PC-3 (cell line): ENCODE results near the gene STARD5. TPM values are rescaled to one million over a fixed set of nuclear protein-coding genes. Genes with fewer than 3 reads are reported as not detected.

Experiments
- ATAC-seq: fragments of 200-7000 bp; cut with Tn5 transposase; 2 replicates; pipeline ENCODE4 v1.9.1; 2020; ENCODE audit warnings: mild to moderate bottlenecking, moderate library complexity
- BruUV-seq: library from RNA; stranded (reverse); fragments of 400-500 nt; replicated peaks from 2 replicates; lab custom pipeline; 2021; lab: Mats Ljungman, UMichigan
- CTCF ChIA-PET: fragments of 300-600 bp; sonication (Branson Sonifier 250); formaldehyde crosslinking; loops from one replicate; lab custom pipeline; 2022; ENCODE audit warnings: antibody characterized with exemption; lab: Charles Lee
- POLR2A ChIA-PET: fragments of 300-600 bp; sonication (Branson Sonifier 250); formaldehyde crosslinking; loops from one replicate; lab custom pipeline; 2022; ENCODE audit warnings: antibody characterized with exemption; ENCODE audit not compliant: unreplicated experiment; lab: Charles Lee
- DNase-seq: peaks from one replicate; pipeline ENCODE4 v3.0.0-alpha.2; 2015
- H2AFZ ChIP-seq: fragments of 300-600 bp; sonication (generic); 2 replicates; pipeline ENCODE4 v1.6.0; 2016; ENCODE audit warnings: antibody characterized with exemption, low read length
- H3F3A ChIP-seq: fragments of 300-600 bp; sonication (generic); one replicate; pipeline ENCODE4 v1.6.0; 2017; ENCODE audit warnings: antibody characterized with exemption, low read length, control low read depth, mild to moderate bottlenecking; ENCODE audit not compliant: unreplicated experiment
- H3K27ac ChIP-seq: fragments of 300-600 bp; sonication (generic); 2 replicates; pipeline ENCODE4 v1.5.1; 2016; ENCODE audit warnings: mild to moderate bottlenecking, low read length
- H3K27me3 ChIP-seq: fragments of 300-600 bp; sonication (generic); 2 replicates; pipeline ENCODE4 v1.6.1; 2016; ENCODE audit warnings: low read length, mixed read lengths
- H3K36me3 ChIP-seq: fragments of 300-600 bp; sonication (generic); 2 replicates; pipeline ENCODE4 v1.6.1; 2016; ENCODE audit warnings: low read depth, mixed run types, low read length, mixed read lengths
- H3K4me1 ChIP-seq: fragments of 300-600 bp; sonication (generic); 2 replicates; pipeline ENCODE4 v1.5.1; 2016; ENCODE audit warnings: low read length; ENCODE audit not compliant: insufficient read depth
- H3K4me2 ChIP-seq: fragments of 300-600 bp; sonication (generic); 2 replicates; pipeline ENCODE4 v1.6.0; 2016; ENCODE audit warnings: low read length
- H3K4me3 ChIP-seq: fragments of 300-600 bp; sonication (generic); 2 replicates; pipeline ENCODE4 v1.5.1; 2016; ENCODE audit warnings: mild to moderate bottlenecking, low read length, mixed read lengths
- H3K79me2 ChIP-seq: fragments of 300-600 bp; sonication (generic); 2 replicates; pipeline ENCODE4 v1.6.1; 2017; ENCODE audit warnings: low read length, mixed read lengths
- H3K9ac ChIP-seq: fragments of 300-600 bp; sonication (generic); 2 replicates; pipeline ENCODE4 v1.6.0; 2016; ENCODE audit warnings: mild to moderate bottlenecking, low read length
- H3K9me2 ChIP-seq: fragments of 300-600 bp; sonication (generic); replicated peaks from 2 replicates; pipeline ENCODE4 v1.6.1; 2016; ENCODE audit warnings: mixed run types, low read length, mixed read lengths
- H3K9me3 ChIP-seq: fragments of 300-600 bp; sonication (generic); 2 replicates; pipeline ENCODE4 v1.6.1; 2016; ENCODE audit warnings: low read length, mixed read lengths
- H4K20me1 ChIP-seq: fragments of 300-600 bp; sonication (generic); 2 replicates; pipeline ENCODE4 v1.6.1; 2016; ENCODE audit warnings: low read length, mixed read lengths
- CTCF ChIP-seq: fragments of 300-600 bp; sonication (generic); conservative IDR thresholded peaks from 2 replicates; pipeline ENCODE4 v1.5.1; 2017; ENCODE audit warnings: antibody characterized with exemption, low read depth, mild to moderate bottlenecking, low read length
- EZH2 ChIP-seq: fragments of 300-600 bp; sonication (generic); IDR thresholded peaks from one replicate; pipeline ENCODE4 v1.6.1; 2017; ENCODE audit warnings: antibody characterized with exemption, mild to moderate bottlenecking, low read length; ENCODE audit not compliant: unreplicated experiment
- EZH2phosphoT487 ChIP-seq: fragments of 300-600 bp; sonication (generic); IDR thresholded peaks from 2 replicates; pipeline ENCODE4 v1.6.1; 2018; ENCODE audit warnings: mild to moderate bottlenecking, antibody characterized with exemption, low read length, borderline replicate concordance
- intact Hi-C: fragments of 100-400 bp; cut with micrococcal nuclease; formaldehyde crosslinking; loops from 2 replicates; pipeline ENCODE4 v1.9.0; 2023
- total RNA-seq: library from RNA; depleted of rRNA; stranded (reverse); fragments of >200 nt; gene quantifications from 2 replicates; pipeline ENCODE4 v1.2.3, GENCODE V29; 2014

Gene STARD5
- total RNA-seq, 1 experiment from 2014 or later = 5.9 TPM

- H2AFZ ChIP-seq = no peak overlapping the region
- H3K36me3 ChIP-seq = no peaks in the 10 kb centered on the region
- H3K4me1 ChIP-seq = peaks cover 22% of the 10 kb centered on the region
- no peak overlapping the region for H3K4me2 ChIP-seq
- ChIA-PET POLR2A (no interaction called here), CTCF (no interaction called here)
- intact Hi-C loops = no loop called here
- H3K9me3 ChIP-seq = no peaks in the 10 kb centered on the region
- no peak overlapping the region for H3K4me3 ChIP-seq
- DNase-seq (no peak), ATAC-seq (no peak)
- no peaks in the 10 kb centered on the region for H3F3A ChIP-seq
- H4K20me1 ChIP-seq = no peaks in the 10 kb centered on the region
- H3K27ac ChIP-seq = no peak overlapping the region
- H3K9ac ChIP-seq = no peak overlapping the region
- no peaks in the 10 kb centered on the region for H3K27me3 ChIP-seq
- no peaks in the 10 kb centered on the region for H3K9me2 ChIP-seq
- no peaks in the 10 kb centered on the region for H3K79me2 ChIP-seq
- BruUV-seq = no TSS peak
- TF ChIP-seq EZH2 = no peak
- TF ChIP-seq CTCF = no peak
- TF ChIP-seq EZH2phosphoT487 = no peak
These were observed 27.8 kb downstream of the STARD5 start for GRCh38 chr15:81296186-81296585.

- H3K4me2 ChIP-seq = no peak overlapping the region
- no peaks in the 10 kb centered on the region for H3K36me3 ChIP-seq
- no TSS peak for BruUV-seq
- no peak overlapping the region for H3K9ac ChIP-seq
- no peak for ATAC-seq
- H3K27me3 ChIP-seq = no peaks in the 10 kb centered on the region
- POLR2A ChIA-PET = no interaction called here
- no peaks in the 10 kb centered on the region for H3K9me3 ChIP-seq
- H3K9me2 ChIP-seq = no peaks in the 10 kb centered on the region
- no peaks in the 10 kb centered on the region for H3K79me2 ChIP-seq
- H3K27ac ChIP-seq = no peak overlapping the region
- no peak for DNase-seq
- CTCF ChIA-PET = no interaction called here
- intact Hi-C loops = no loop called here
- no peaks in the 10 kb centered on the region for H4K20me1 ChIP-seq
- H3K4me1 ChIP-seq = peaks cover 22% of the 10 kb centered on the region
- TF ChIP-seq EZH2phosphoT487 (no peak), EZH2 (no peak), CTCF (no peak)
- H3K4me3 ChIP-seq = no peak overlapping the region
- H2AFZ ChIP-seq = no peak overlapping the region
- H3F3A ChIP-seq = no peaks in the 10 kb centered on the region
These were observed 28.3 kb downstream of the STARD5 start for GRCh38 chr15:81295486-81296121.

- no peaks in the 10 kb centered on the region for H3K36me3 ChIP-seq
- no peak for ATAC-seq
- no peak overlapping the region for H3K4me3 ChIP-seq
- no peak for TF ChIP-seq EZH2
- no peak for TF ChIP-seq CTCF
- TF ChIP-seq EZH2phosphoT487 = no peak
- no peak overlapping the region for H2AFZ ChIP-seq
- H3K4me1 ChIP-seq = peaks cover 22% of the 10 kb centered on the region
- DNase-seq = no peak
- CTCF ChIA-PET = no interaction called here
- no peaks in the 10 kb centered on the region for H3K27me3 ChIP-seq
- POLR2A ChIA-PET = no interaction called here
- intact Hi-C loops = no loop called here
- BruUV-seq = no TSS peak
- H3K9me2 ChIP-seq = no peaks in the 10 kb centered on the region
- no peaks in the 10 kb centered on the region for H3K9me3 ChIP-seq
- H3K4me2 ChIP-seq = no peak overlapping the region
- H3K79me2 ChIP-seq = no peaks in the 10 kb centered on the region
- H4K20me1 ChIP-seq = no peaks in the 10 kb centered on the region
- no peak overlapping the region for H3K9ac ChIP-seq
- H3K27ac ChIP-seq = no peak overlapping the region
- no peaks in the 10 kb centered on the region for H3F3A ChIP-seq
These were observed 29.4 kb downstream of the STARD5 start for GRCh38 chr15:81294516-81294880.
